ENCODE results near the gene PLCB4.

Gene PLCB4

GRCh38 chr20:9338101-9338500 is 269.2 kb downstream of the PLCB4 start:
- H3K9me3 Mint-ChIP-seq, result no peaks in the 10 kb centered on the region
- no peak overlapping the region for H3K4me3 Mint-ChIP-seq
- H3K27ac Mint-ChIP-seq, result no peak overlapping the region
- no peaks in the 10 kb centered on the region for H3K36me3 Mint-ChIP-seq (ENCODE audit: low read depth)
- no peaks in the 10 kb centered on the region for H3K4me1 Mint-ChIP-seq (ENCODE audit: low read depth)
- no peaks in the 10 kb centered on the region for H3K27me3 Mint-ChIP-seq (ENCODE audit: low read depth)

DNA sequence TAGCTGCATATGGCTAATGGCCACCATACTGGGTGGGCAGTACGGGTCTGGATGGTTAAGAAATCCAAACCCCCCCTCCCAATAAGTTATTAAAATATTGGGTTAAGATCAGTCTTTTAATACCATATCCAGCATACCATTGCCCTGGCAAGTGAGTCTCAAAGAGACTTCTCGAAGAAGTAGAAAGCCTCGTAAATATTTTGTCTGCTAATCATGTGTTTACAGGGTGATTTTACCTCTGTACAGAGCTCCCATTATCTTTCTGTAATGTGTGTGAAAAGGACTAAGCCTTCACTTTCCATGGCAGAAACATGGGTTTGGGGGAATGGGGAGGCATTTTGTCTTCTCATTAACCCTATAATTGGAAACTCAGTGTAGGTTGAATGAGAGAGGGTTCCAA is 270.8 kb downstream of the PLCB4 start:
- H3K9me3 Mint-ChIP-seq, result no peaks in the 10 kb centered on the region
- H3K4me1 Mint-ChIP-seq (ENCODE audit: low read depth), result no peaks in the 10 kb centered on the region
- no peak overlapping the region for H3K27ac Mint-ChIP-seq
- H3K27me3 Mint-ChIP-seq (ENCODE audit: low read depth), result no peaks in the 10 kb centered on the region
- H3K4me3 Mint-ChIP-seq, result no peak overlapping the region
- H3K36me3 Mint-ChIP-seq (ENCODE audit: low read depth), result no peaks in the 10 kb centered on the region

DNA sequence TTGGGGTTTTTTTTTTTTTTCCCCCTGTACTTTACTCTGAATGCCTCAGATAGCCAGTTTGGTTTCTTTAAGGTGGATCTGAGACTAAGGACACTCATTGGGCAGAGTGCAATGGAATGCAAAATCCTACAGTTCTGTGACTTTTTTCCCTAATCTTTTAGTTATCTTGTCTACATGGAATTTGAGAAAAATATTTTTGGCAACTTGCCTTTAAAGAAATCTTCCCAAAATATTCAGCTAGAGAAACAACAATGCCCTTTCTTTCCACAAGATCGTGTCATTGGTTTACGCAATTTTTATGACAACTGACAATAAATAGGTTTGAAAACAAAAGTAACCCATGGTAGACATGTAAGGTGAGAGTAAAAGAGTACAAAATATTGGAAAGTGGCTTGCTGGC is 273.8 kb downstream of the PLCB4 start:
- Mint-ChIP-seq H3K27ac (no peak overlapping the region), H3K4me3 (no peak overlapping the region), H3K36me3 (ENCODE audit: low read depth) (no peaks in the 10 kb centered on the region), H3K9me3 (no peaks in the 10 kb centered on the region), H3K27me3 (ENCODE audit: low read depth) (no peaks in the 10 kb centered on the region), H3K4me1 (ENCODE audit: low read depth) (no peaks in the 10 kb centered on the region)

GRCh38 chr20:9344083-9344920 is 275.4 kb downstream of the PLCB4 start:
- Mint-ChIP-seq H3K4me1 (ENCODE audit: low read depth) (no peaks in the 10 kb centered on the region), H3K27ac (no peak overlapping the region), H3K27me3 (ENCODE audit: low read depth) (no peaks in the 10 kb centered on the region), H3K4me3 (no peak overlapping the region), H3K36me3 (ENCODE audit: low read depth) (no peaks in the 10 kb centered on the region), H3K9me3 (no peaks in the 10 kb centered on the region)

DNA sequence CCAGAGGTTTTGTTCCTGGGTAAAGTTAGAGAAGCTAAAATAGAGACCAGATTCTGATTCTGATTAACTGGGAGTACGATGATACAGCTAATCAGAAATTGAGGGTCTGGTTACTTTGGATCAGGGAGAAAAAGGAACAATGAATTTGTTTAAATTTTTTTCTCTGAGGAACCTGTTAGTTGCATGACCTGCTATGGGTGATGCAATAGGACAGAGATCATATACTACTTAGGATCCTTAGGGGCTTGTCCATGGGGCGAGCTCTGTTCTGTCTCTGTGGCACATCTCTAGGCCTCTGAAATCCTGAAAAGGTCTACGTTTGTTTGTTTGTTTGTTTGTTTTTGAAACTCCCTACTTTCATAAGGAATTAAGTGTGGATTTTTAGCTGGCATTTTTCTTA is 279.4 kb downstream of the PLCB4 start:
- Mint-ChIP-seq H3K27ac (no peak overlapping the region), H3K9me3 (no peaks in the 10 kb centered on the region), H3K36me3 (ENCODE audit: low read depth) (no peaks in the 10 kb centered on the region), H3K4me1 (ENCODE audit: low read depth) (no peaks in the 10 kb centered on the region), H3K4me3 (no peak overlapping the region), H3K27me3 (ENCODE audit: low read depth) (no peaks in the 10 kb centered on the region)

- H3K27me3 Mint-ChIP-seq (ENCODE audit: low read depth), result no peaks in the 10 kb centered on the region
- no peak overlapping the region for H3K4me3 Mint-ChIP-seq
- no peaks in the 10 kb centered on the region for H3K4me1 Mint-ChIP-seq (ENCODE audit: low read depth)
- H3K9me3 Mint-ChIP-seq, result no peaks in the 10 kb centered on the region
- H3K36me3 Mint-ChIP-seq (ENCODE audit: low read depth), result no peaks in the 10 kb centered on the region
- H3K27ac Mint-ChIP-seq, result no peak overlapping the region
These were observed 279.9 kb downstream of the PLCB4 start for GRCh38 chr20:9348747-9349146.

- H3K27ac Mint-ChIP-seq, result no peak overlapping the region
These were observed 280.4 kb downstream of the PLCB4 start for GRCh38 chr20:9349249-9349648.

DNA sequence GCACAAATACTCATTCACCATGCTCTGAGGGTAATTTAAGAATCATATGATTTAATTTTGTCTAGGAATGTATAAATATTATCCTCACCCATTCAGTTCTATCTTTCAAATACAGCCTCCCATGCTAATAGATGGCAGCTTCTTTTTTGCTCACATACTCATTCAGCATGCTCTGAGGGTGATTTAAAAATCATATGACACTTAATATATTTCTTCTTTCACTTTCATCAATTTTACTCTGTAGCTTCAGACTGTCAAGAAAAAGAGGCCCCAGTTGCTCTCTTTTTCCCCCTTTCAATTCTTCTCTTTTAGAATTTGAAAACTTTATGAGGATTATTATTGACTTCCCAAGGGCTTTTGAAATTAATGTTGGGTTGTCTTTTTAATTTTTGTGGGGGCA is 283.9 kb downstream of the PLCB4 start:
- H3K9me3 Mint-ChIP-seq, result no peaks in the 10 kb centered on the region
- no peak overlapping the region for H3K4me3 Mint-ChIP-seq
- H3K36me3 Mint-ChIP-seq (ENCODE audit: low read depth), result no peaks in the 10 kb centered on the region
- H3K4me1 Mint-ChIP-seq (ENCODE audit: low read depth), result no peaks in the 10 kb centered on the region
- no peak overlapping the region for H3K27ac Mint-ChIP-seq
- H3K27me3 Mint-ChIP-seq (ENCODE audit: low read depth), result no peaks in the 10 kb centered on the region

More at GRCh38 chr20:9349249-9349648, 280.4 kb downstream of the PLCB4 start:
- H3K4me3 Mint-ChIP-seq, result no peak overlapping the region
- H3K36me3 Mint-ChIP-seq (ENCODE audit: low read depth), result no peaks in the 10 kb centered on the region
- H3K9me3 Mint-ChIP-seq, result no peaks in the 10 kb centered on the region
- no peaks in the 10 kb centered on the region for H3K4me1 Mint-ChIP-seq (ENCODE audit: low read depth)
- H3K27me3 Mint-ChIP-seq (ENCODE audit: low read depth), result no peaks in the 10 kb centered on the region

- no peaks in the 10 kb centered on the region for H3K36me3 Mint-ChIP-seq (ENCODE audit: low read depth)
- no peaks in the 10 kb centered on the region for H3K9me3 Mint-ChIP-seq
- H3K4me3 Mint-ChIP-seq, result no peak overlapping the region
These were observed 284.5 kb downstream of the PLCB4 start for GRCh38 chr20:9353180-9353915.

GRCh38 chr20:9353916-9354276 is 285.0 kb downstream of the PLCB4 start:
- no peaks in the 10 kb centered on the region for H3K9me3 Mint-ChIP-seq
- H3K36me3 Mint-ChIP-seq (ENCODE audit: low read depth), result no peaks in the 10 kb centered on the region
- H3K27ac Mint-ChIP-seq, result no peak overlapping the region
- no peaks in the 10 kb centered on the region for H3K4me1 Mint-ChIP-seq (ENCODE audit: low read depth)
- no peak overlapping the region for H3K4me3 Mint-ChIP-seq
- no peaks in the 10 kb centered on the region for H3K27me3 Mint-ChIP-seq (ENCODE audit: low read depth)

More at GRCh38 chr20:9353180-9353915, 284.5 kb downstream of the PLCB4 start:
- no peaks in the 10 kb centered on the region for H3K27me3 Mint-ChIP-seq (ENCODE audit: low read depth)
- H3K27ac Mint-ChIP-seq, result no peak overlapping the region
- no peaks in the 10 kb centered on the region for H3K4me1 Mint-ChIP-seq (ENCODE audit: low read depth)

DNA sequence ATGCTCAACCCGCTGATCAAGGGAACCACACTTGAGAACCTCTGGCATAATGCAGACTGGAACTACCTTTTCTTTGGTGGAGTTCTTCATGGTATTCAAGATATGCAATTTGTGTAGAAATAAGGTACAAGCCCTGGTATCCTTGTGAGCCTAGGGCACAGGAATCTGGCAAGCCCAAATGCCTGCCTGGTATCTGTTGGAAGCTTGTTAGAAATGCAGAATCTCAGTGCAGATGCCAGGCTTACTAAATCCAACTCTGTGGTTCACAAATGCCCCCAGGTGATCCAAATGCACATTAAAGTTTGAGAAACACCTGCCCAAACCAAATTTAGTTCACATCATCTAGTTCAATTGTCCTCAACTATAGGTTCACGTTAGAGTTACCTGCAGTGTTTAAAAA is 285.7 kb downstream of the PLCB4 start:
- Mint-ChIP-seq H3K4me1 (ENCODE audit: low read depth) (no peaks in the 10 kb centered on the region), H3K27me3 (ENCODE audit: low read depth) (no peaks in the 10 kb centered on the region), H3K9me3 (no peaks in the 10 kb centered on the region), H3K36me3 (ENCODE audit: low read depth) (no peaks in the 10 kb centered on the region), H3K4me3 (no peak overlapping the region), H3K27ac (no peak overlapping the region)

- Mint-ChIP-seq H3K27me3 (ENCODE audit: low read depth) (no peaks in the 10 kb centered on the region), H3K4me1 (ENCODE audit: low read depth) (no peaks in the 10 kb centered on the region)
These were observed 289.1 kb downstream of the PLCB4 start for GRCh38 chr20:9358001-9358400.

DNA sequence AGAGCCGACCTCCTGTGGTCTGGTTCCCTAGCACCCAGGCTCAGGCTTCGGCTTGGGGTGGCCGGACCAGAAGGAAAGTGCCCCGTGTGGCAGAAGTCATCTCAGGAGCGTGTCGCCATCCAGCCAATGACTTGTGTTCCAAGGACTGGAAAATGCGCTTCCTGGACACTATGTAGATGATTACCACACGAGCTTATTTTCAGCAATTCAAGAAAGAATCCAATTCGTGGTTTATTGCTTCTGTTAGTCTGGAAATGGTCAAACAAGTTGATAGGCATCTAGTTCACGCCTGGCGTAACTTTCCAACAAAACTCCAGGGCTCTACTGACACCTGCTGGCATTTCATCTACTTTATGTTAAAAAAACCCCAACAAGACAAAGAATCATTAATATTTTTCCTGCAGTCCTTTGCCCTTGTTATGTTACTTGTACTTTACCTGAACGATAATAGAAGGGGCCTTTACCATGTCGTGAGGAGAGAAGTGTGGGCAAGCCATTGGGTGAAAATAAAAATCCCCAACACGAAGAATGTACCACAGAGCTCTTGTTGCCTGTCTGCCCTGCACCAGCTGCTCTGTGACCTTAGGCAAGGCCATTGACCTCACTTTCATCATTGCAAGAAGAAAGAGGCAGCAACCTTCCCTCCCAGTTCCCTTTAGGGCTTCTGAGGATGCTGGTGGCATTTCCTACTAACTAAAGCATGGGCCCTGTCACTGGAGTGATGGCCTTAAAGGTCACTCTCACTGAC is 290.8 kb downstream of the PLCB4 start:
- Mint-ChIP-seq H3K4me1 (ENCODE audit: low read depth) (no peaks in the 10 kb centered on the region), H3K9me3 (no peaks in the 10 kb centered on the region), H3K27me3 (ENCODE audit: low read depth) (no peaks in the 10 kb centered on the region), H3K4me3 (no peak overlapping the region), H3K27ac (no peak overlapping the region), H3K36me3 (ENCODE audit: low read depth) (no peaks in the 10 kb centered on the region)

More at GRCh38 chr20:9358001-9358400, 289.1 kb downstream of the PLCB4 start:
- no peaks in the 10 kb centered on the region for H3K36me3 Mint-ChIP-seq (ENCODE audit: low read depth)
- H3K4me3 Mint-ChIP-seq, result no peak overlapping the region
- H3K9me3 Mint-ChIP-seq, result no peaks in the 10 kb centered on the region
- no peak overlapping the region for H3K27ac Mint-ChIP-seq

DNA sequence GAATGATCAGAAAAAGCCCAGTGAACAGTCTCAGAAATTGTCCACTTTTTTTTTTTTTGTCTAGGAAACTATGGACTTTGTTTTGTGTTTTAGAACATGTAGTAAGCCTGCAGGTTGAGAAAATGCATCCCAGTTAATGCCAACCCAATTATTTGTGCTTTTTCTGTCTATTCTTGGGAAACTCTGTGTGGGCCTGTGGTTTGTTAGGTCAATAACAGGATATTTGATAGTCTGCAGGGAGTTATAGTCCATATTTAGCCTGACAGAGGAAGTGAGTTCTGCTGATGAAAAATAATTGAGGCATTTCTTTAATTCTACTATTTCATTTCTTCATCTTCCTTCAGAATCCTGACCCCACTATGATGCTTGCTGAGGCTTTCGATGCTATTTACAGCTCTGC is 291.5 kb downstream of the PLCB4 start:
- H3K36me3 Mint-ChIP-seq (ENCODE audit: low read depth), result no peaks in the 10 kb centered on the region
- no peaks in the 10 kb centered on the region for H3K4me1 Mint-ChIP-seq (ENCODE audit: low read depth)
- no peak overlapping the region for H3K27ac Mint-ChIP-seq
- H3K4me3 Mint-ChIP-seq, result no peak overlapping the region
- no peaks in the 10 kb centered on the region for H3K9me3 Mint-ChIP-seq
- no peaks in the 10 kb centered on the region for H3K27me3 Mint-ChIP-seq (ENCODE audit: low read depth)

DNA sequence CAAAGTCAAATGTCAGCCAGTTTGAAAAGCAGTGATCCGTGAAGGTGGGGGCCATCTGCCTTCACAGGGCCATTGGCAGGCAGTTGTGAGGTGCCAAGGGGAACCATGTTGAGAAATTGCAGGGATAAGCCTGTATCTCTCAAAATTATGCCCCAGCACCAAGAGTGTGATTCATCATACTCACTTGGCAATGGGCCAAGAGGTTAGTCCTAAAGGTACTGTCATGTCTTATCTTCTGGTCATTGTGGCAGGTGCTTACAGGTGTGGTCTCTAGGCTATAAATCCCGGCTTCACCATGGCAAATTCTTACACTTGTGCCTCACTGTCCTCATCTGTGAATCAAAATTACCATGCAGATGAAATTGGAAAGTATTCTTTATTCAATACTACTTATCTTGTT is 294.8 kb downstream of the PLCB4 start:
- Mint-ChIP-seq H3K27ac (no peak overlapping the region), H3K9me3 (no peaks in the 10 kb centered on the region), H3K4me3 (no peak overlapping the region), H3K4me1 (ENCODE audit: low read depth) (no peaks in the 10 kb centered on the region), H3K27me3 (ENCODE audit: low read depth) (no peaks in the 10 kb centered on the region), H3K36me3 (ENCODE audit: low read depth) (no peaks in the 10 kb centered on the region)
